ENCODE data around the gene ALDH6A1. TPM values are rescaled to one million over a fixed set of nuclear protein-coding genes. Genes with fewer than 3 reads are reported as not detected.
A peak's percentile ranks its signal among the peaks of the same experiment; 100 is the strongest.

Gene ALDH6A1
- total RNA-seq, 1 experiment from 2014 or later = 21.6 TPM

DNA sequence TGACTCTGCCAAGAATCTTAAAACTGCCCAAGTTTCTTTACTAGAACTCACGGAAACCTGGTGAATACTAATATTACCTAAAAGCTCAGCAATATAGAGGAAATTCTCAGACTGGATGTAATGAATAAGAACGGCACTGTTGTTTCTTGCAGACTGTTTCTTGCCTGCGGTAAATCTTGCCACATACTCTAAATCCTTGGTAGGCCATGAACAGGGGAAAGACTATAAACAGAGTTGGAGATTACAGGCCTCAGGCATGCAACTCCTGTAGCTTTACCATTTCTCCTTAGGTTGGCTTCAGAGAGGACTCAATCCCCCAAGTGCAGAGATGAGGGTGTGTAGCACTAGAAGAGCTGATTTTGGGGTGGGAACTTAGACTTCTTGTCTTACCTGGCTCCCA is 1.1 kb downstream of the ALDH6A1 start:
- CTCF ChIA-PET = no interaction called here
- peak overlapping the region; percentile 97 for H3K27ac Mint-ChIP-seq
- H3K36me3 Mint-ChIP-seq = no peaks in the 10 kb centered on the region
- POLR2A ChIA-PET = no interaction called here
- peaks cover 14% of the 10 kb centered on the region for H3K4me1 Mint-ChIP-seq
- ATAC-seq (no peak), DNase-seq (ENCODE audit: low spot score) (no peak)
- no peaks in the 10 kb centered on the region for H3K27me3 Mint-ChIP-seq (ENCODE audit: low read depth)
- TF ChIP-seq, protein P1, sequence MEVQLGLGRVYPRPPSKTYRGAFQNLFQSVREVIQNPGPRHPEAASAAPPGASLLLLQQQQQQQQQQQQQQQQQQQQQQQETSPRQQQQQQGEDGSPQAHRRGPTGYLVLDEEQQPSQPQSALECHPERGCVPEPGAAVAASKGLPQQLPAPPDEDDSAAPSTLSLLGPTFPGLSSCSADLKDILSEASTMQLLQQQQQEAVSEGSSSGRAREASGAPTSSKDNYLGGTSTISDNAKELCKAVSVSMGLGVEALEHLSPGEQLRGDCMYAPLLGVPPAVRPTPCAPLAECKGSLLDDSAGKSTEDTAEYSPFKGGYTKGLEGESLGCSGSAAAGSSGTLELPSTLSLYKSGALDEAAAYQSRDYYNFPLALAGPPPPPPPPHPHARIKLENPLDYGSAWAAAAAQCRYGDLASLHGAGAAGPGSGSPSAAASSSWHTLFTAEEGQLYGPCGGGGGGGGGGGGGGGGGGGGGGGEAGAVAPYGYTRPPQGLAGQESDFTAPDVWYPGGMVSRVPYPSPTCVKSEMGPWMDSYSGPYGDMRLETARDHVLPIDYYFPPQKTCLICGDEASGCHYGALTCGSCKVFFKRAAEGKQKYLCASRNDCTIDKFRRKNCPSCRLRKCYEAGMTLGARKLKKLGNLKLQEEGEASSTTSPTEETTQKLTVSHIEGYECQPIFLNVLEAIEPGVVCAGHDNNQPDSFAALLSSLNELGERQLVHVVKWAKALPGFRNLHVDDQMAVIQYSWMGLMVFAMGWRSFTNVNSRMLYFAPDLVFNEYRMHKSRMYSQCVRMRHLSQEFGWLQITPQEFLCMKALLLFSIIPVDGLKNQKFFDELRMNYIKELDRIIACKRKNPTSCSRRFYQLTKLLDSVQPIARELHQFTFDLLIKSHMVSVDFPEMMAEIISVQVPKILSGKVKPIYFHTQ (CRISPR knock-in tag; IDR thresholded peaks at IDR 0.05) = no peak
- no peak for TF ChIP-seq NR2C2 (CRISPR knock-in tag; IDR thresholded peaks at IDR 0.05)
- TF ChIP-seq, protein P2, sequence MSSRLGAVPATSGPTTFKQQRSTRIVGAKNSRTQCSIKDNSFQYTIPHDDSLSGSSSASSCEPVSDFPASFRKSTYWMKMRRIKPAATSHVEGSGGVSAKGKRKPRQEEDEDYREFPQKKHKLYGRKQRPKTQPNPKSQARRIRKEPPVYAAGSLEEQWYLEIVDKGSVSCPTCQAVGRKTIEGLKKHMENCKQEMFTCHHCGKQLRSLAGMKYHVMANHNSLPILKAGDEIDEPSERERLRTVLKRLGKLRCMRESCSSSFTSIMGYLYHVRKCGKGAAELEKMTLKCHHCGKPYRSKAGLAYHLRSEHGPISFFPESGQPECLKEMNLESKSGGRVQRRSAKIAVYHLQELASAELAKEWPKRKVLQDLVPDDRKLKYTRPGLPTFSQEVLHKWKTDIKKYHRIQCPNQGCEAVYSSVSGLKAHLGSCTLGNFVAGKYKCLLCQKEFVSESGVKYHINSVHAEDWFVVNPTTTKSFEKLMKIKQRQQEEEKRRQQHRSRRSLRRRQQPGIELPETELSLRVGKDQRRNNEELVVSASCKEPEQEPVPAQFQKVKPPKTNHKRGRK (CRISPR knock-in tag; IDR thresholded peaks at IDR 0.05; ENCODE audit: borderline replicate concordance) = no peak
- H3K9me3 Mint-ChIP-seq = no peaks in the 10 kb centered on the region
- peak overlapping the region; percentile 98 for H3K4me3 Mint-ChIP-seq

DNA sequence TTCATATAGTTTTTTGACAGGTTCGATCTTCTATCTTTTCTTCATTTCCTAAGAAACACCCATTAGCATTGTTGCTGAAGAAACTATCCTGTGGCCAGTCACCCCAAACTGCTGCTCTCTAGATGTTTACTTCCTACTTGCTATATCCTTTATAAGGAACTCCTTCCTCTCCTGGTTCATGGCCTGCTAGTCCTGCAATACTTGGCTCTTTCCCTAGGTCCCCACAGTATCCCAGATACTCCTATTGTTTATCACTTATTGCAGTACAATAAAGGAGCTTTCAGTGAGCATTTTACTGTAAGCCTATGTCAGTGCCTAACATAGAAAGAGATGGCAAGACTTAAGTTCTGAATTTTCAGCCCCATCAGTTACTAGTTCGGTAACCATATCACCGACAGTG is 2.8 kb downstream of the ALDH6A1 start:
- no peak for DNase-seq (ENCODE audit: low spot score)
- Mint-ChIP-seq H3K27me3 (ENCODE audit: low read depth) (no peaks in the 10 kb centered on the region), H3K36me3 (no peaks in the 10 kb centered on the region), H3K27ac (no peak overlapping the region), H3K9me3 (no peaks in the 10 kb centered on the region), H3K4me1 (peaks cover 14% of the 10 kb centered on the region), H3K4me3 (no peak overlapping the region)
- no peak for ATAC-seq
- TF ChIP-seq SOX15 (CRISPR knock-in tag; IDR thresholded peaks at IDR 0.05) = no peak
- no peak for TF ChIP-seq FOXK1 (CRISPR knock-in tag; IDR thresholded peaks at IDR 0.05)
- TF ChIP-seq, protein P3, sequence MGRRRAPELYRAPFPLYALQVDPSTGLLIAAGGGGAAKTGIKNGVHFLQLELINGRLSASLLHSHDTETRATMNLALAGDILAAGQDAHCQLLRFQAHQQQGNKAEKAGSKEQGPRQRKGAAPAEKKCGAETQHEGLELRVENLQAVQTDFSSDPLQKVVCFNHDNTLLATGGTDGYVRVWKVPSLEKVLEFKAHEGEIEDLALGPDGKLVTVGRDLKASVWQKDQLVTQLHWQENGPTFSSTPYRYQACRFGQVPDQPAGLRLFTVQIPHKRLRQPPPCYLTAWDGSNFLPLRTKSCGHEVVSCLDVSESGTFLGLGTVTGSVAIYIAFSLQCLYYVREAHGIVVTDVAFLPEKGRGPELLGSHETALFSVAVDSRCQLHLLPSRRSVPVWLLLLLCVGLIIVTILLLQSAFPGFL (CRISPR knock-in tag; IDR thresholded peaks at IDR 0.05; ENCODE audit: borderline replicate concordance) = no peak
- no peak for TF ChIP-seq KAT7 (CRISPR knock-in tag; IDR thresholded peaks at IDR 0.05; ENCODE audit: borderline replicate concordance)
- no peak for TF ChIP-seq ZNF138 (CRISPR knock-in tag; conservative IDR thresholded peaks at IDR 0.05)
- no peak for TF ChIP-seq OVOL2 (CRISPR knock-in tag; IDR thresholded peaks at IDR 0.05; ENCODE audit: borderline replicate concordance)
- TF ChIP-seq, protein P4, sequence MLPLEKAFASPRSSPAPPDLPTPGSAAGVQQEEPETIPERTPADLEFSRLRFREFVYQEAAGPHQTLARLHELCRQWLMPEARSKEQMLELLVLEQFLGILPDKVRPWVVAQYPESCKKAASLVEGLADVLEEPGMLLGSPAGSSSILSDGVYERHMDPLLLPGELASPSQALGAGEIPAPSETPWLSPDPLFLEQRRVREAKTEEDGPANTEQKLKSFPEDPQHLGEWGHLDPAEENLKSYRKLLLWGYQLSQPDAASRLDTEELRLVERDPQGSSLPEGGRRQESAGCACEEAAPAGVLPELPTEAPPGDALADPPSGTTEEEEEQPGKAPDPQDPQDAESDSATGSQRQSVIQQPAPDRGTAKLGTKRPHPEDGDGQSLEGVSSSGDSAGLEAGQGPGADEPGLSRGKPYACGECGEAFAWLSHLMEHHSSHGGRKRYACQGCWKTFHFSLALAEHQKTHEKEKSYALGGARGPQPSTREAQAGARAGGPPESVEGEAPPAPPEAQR (CRISPR knock-in tag; IDR thresholded peaks at IDR 0.05) = no peak
- CTCF ChIA-PET = no interaction called here
- POLR2A ChIA-PET = no interaction called here

DNA sequence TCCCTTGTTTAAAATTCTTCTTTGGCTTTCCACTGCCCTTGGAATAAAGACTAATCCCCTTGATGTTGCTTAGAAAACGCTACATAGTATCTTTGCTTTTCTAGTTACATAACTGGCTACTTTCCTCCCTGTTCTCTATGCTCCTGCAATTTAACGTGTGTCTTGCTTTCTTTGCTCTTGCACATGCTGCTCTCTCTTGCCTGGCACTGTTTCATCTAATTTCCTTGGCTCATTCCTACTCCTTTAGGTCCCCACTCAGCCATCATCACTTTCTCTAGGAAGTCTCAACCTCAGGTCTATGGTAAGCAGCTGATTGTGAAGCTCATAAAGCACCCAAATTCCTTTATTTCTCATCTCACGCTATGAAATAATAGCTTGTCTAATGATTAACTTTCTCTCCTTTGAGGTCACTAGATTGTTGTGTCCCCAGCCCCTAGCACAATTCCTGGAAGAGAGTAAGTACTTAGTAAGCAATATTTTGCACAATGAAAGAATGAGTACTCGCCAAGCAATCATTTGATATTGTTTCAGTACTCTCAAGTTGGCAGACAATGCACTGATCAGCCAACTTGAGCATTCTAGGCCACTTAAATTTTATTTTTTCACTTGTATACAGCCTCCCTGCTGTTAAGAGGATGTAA is 3.3 kb downstream of the ALDH6A1 start:
- ATAC-seq = no peak
- no peak overlapping the region; the same call in 1 of the 2 replicates for H3K27ac Mint-ChIP-seq
- no peak for DNase-seq (ENCODE audit: low spot score)
- H3K9me3 Mint-ChIP-seq = no peaks in the 10 kb centered on the region
- no peaks in the 10 kb centered on the region for H3K36me3 Mint-ChIP-seq
- H3K27me3 Mint-ChIP-seq (ENCODE audit: low read depth) = no peaks in the 10 kb centered on the region
- ChIA-PET POLR2A (no interaction called here), CTCF (no interaction called here)
- TF ChIP-seq, protein P5, sequence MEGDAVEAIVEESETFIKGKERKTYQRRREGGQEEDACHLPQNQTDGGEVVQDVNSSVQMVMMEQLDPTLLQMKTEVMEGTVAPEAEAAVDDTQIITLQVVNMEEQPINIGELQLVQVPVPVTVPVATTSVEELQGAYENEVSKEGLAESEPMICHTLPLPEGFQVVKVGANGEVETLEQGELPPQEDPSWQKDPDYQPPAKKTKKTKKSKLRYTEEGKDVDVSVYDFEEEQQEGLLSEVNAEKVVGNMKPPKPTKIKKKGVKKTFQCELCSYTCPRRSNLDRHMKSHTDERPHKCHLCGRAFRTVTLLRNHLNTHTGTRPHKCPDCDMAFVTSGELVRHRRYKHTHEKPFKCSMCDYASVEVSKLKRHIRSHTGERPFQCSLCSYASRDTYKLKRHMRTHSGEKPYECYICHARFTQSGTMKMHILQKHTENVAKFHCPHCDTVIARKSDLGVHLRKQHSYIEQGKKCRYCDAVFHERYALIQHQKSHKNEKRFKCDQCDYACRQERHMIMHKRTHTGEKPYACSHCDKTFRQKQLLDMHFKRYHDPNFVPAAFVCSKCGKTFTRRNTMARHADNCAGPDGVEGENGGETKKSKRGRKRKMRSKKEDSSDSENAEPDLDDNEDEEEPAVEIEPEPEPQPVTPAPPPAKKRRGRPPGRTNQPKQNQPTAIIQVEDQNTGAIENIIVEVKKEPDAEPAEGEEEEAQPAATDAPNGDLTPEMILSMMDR (IDR thresholded peaks at IDR 0.05) = no peak
- no peak for TF ChIP-seq MXD4 (CRISPR knock-in tag; IDR thresholded peaks at IDR 0.05; ENCODE audit: borderline replicate concordance)
- no peak for TF ChIP-seq ZNF121 (CRISPR knock-in tag; IDR thresholded peaks at IDR 0.05)
- TF ChIP-seq TP53 (CRISPR knock-in tag; IDR thresholded peaks at IDR 0.05) = no peak
- no peak overlapping the region for H3K4me3 Mint-ChIP-seq
- H3K4me1 Mint-ChIP-seq = peaks cover 12% of the 10 kb centered on the region

Measured in WTC11 (cell line).